Osteocyte (in vitro differentiated cells): ENCODE measurements around the gene PDZRN3. TPM values are rescaled to one million over a fixed set of nuclear protein-coding genes. Genes with fewer than 3 reads are reported as not detected.

Source experiments
- DNase-seq: peaks from one replicate; pipeline ENCODE4 v3.0.0; 2021; ENCODE audit warnings: mixed read lengths; ENCODE audit not compliant: unreplicated experiment; ENCODE audit errors: extremely low spot score
- H3K27ac Mint-ChIP-seq: one replicate; pipeline ENCODE4 v1.8.0; 2021; ENCODE audit warnings: mild to moderate bottlenecking, mixed read lengths; ENCODE audit not compliant: unreplicated experiment
- H3K27me3 Mint-ChIP-seq: one replicate; pipeline ENCODE4 v1.8.0; 2021; ENCODE audit warnings: mixed read lengths; ENCODE audit not compliant: unreplicated experiment
- H3K36me3 Mint-ChIP-seq: one replicate; pipeline ENCODE4 v1.8.0; 2021; ENCODE audit warnings: mixed read lengths; ENCODE audit not compliant: unreplicated experiment
- H3K4me1 Mint-ChIP-seq: one replicate; pipeline ENCODE4 v1.8.0; 2021; ENCODE audit warnings: mixed read lengths; ENCODE audit not compliant: unreplicated experiment
- H3K4me3 Mint-ChIP-seq: one replicate; pipeline ENCODE4 v1.8.0; 2021; ENCODE audit warnings: mild to moderate bottlenecking, moderate library complexity, mixed read lengths; ENCODE audit not compliant: unreplicated experiment
- H3K9me3 Mint-ChIP-seq: one replicate; pipeline ENCODE4 v1.8.0; 2021; ENCODE audit warnings: mixed read lengths; ENCODE audit not compliant: unreplicated experiment
- CTCF ChIP-seq: fragments of 200-600 bp; sonication (generic); IDR thresholded peaks from 2 replicates; pipeline ENCODE4 v1.5.0; 2021; ENCODE audit warnings: antibody characterized with exemption, mild to moderate bottlenecking, moderate library complexity
- total RNA-seq: library from RNA; stranded (reverse); gene quantifications from 2 replicates; pipeline ENCODE4 v1.2.1, GENCODE V29; 2021

Gene PDZRN3
- total RNA-seq, 1 donor from 2014 or later = 34.1 TPM

- H3K4me3 Mint-ChIP-seq = no peak overlapping the region
- H3K27me3 Mint-ChIP-seq = no peaks in the 10 kb centered on the region
- peaks cover 40% of the 10 kb centered on the region for H3K36me3 Mint-ChIP-seq
- no peak overlapping the region for H3K27ac Mint-ChIP-seq
- no peak for DNase-seq
- peaks cover 14% of the 10 kb centered on the region for H3K9me3 Mint-ChIP-seq
- TF ChIP-seq CTCF = no peak
- peaks cover 18% of the 10 kb centered on the region for H3K4me1 Mint-ChIP-seq
Measured at GRCh38 chr3:73591286-73591800, 33.4 kb downstream of the PDZRN3 start.

- H3K4me3 Mint-ChIP-seq = no peak overlapping the region
- H3K27ac Mint-ChIP-seq = no peak overlapping the region
- H3K4me1 Mint-ChIP-seq = peaks cover 29% of the 10 kb centered on the region
- DNase-seq = no peak
- no peaks in the 10 kb centered on the region for H3K27me3 Mint-ChIP-seq
- H3K9me3 Mint-ChIP-seq = peaks cover 4% of the 10 kb centered on the region
- H3K36me3 Mint-ChIP-seq = peaks cover 21% of the 10 kb centered on the region
- TF ChIP-seq CTCF = no peak
Measured at GRCh38 chr3:73586628-73587027, 38.1 kb downstream of the PDZRN3 start.

GRCh38 chr3:73586190-73586589 lies 38.6 kb downstream of the PDZRN3 start:
- peaks cover 4% of the 10 kb centered on the region for H3K9me3 Mint-ChIP-seq
- no peaks in the 10 kb centered on the region for H3K27me3 Mint-ChIP-seq
- peaks cover 29% of the 10 kb centered on the region for H3K4me1 Mint-ChIP-seq
- peaks cover 21% of the 10 kb centered on the region for H3K36me3 Mint-ChIP-seq
- no peak for DNase-seq
- no peak overlapping the region for H3K27ac Mint-ChIP-seq
- no peak overlapping the region for H3K4me3 Mint-ChIP-seq
- TF ChIP-seq CTCF = no peak

GRCh38 chr3:73584873-73585272 lies 39.9 kb downstream of the PDZRN3 start:
- peaks cover 32% of the 10 kb centered on the region for H3K4me1 Mint-ChIP-seq
- H3K4me3 Mint-ChIP-seq = no peak overlapping the region
- TF ChIP-seq CTCF = no peak
- H3K9me3 Mint-ChIP-seq = peaks cover 4% of the 10 kb centered on the region
- no peaks in the 10 kb centered on the region for H3K27me3 Mint-ChIP-seq
- DNase-seq = no peak
- peaks cover 18% of the 10 kb centered on the region for H3K36me3 Mint-ChIP-seq
- H3K27ac Mint-ChIP-seq = no peak overlapping the region

- no peak for DNase-seq
- no peak for TF ChIP-seq CTCF
- Mint-ChIP-seq H3K27ac (no peak overlapping the region), H3K4me3 (no peak overlapping the region), H3K36me3 (peaks cover 7% of the 10 kb centered on the region), H3K9me3 (no peaks in the 10 kb centered on the region), H3K4me1 (peaks cover 36% of the 10 kb centered on the region), H3K27me3 (no peaks in the 10 kb centered on the region)
Measured at GRCh38 chr3:73582535-73582934, 42.2 kb downstream of the PDZRN3 start.
